GM18868 (cell line): ENCODE results near the gene SLC12A5.

Experiments
- ATAC-seq: cut with Tn5 transposase; IDR thresholded peaks from one replicate; pipeline ENCODE4 v1.9.1; 2021; ENCODE audit warnings: mild to moderate bottlenecking, moderate library complexity; ENCODE audit not compliant: unreplicated experiment

The SLC12A5 gene

GRCh38 chr20:46101957-46102356, 72.9 kb downstream of the SLC12A5 start:
- no peak for ATAC-seq

- no peak for ATAC-seq
Measured at GRCh38 chr20:46102940-46103339, 73.9 kb downstream of the SLC12A5 start.

DNA sequence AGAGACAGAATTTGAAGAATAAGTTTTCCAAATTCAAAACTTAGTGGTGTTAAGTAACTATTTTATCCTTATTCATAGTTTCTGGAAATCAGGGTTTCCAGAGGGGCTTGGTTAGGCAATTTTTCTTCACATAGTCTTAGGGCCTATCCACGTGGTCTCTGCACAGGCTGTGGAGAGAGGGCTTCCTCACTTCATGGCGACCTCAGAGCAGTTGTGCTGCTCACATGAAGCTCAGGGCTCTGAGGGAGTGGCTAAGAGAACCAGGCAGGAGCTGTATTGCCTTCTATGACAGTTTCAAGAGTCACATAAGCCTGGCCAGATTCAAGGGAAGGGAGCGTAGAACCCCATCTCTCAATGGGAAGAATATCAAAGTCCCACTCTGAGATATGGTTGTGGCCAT, 75.2 kb downstream of the SLC12A5 start:
- no peak for ATAC-seq

DNA sequence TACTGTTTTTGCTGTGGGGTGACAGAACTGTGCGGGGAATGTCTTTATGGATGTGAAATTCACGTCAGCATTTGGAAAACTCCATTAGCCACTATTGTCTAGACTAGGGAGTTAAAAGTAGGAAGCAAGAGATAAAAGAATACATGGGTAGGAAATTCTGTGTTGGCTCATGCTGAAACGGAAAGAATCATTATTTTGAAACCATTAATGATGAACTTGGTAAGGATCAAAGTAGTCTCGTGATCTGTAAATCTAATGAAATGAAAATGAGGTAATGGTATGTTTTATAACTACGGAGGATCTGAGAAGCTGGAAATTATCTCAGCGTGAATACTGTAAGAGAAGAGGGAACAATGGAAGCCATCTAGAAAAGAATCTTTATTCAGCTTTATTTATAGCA, 78.0 kb downstream of the SLC12A5 start:
- ATAC-seq: no peak

GRCh38 chr20:46108435-46108841, 79.4 kb downstream of the SLC12A5 start:
- ATAC-seq: peak; percentile 85

GRCh38 chr20:46108976-46109375, 80.0 kb downstream of the SLC12A5 start:
- ATAC-seq: no peak
